Keratinocyte (primary cell): ENCODE results near the gene EMX1. TPM values are rescaled to one million over a fixed set of nuclear protein-coding genes. Genes with fewer than 3 reads are reported as not detected.

Source experiments
- DNase-seq: peaks from one replicate; pipeline ENCODE4 v3.0.0-alpha.2; 2011; ENCODE audit warnings: low read depth, missing footprints, low spot score
- FAIRE-seq: peaks from 2 replicates; lab custom pipeline; 2011; peaks lifted over from hg19 to GRCh38; lab: Jason Lieb, UNC
- H2AFZ ChIP-seq: 2 replicates; pipeline ENCODE4 v1.6.0; 2012; ENCODE audit warnings: low read length, control low read depth, inconsistent platforms; ENCODE audit not compliant: control insufficient read depth
- H3K27ac ChIP-seq: 2 replicates; pipeline ENCODE4 v1.5.1; 2011; ENCODE audit warnings: low read length; ENCODE audit not compliant: control insufficient read depth, insufficient read depth
- H3K27me3 ChIP-seq: 3 replicates; pipeline ENCODE4 v1.6.0; 2011; ENCODE audit warnings: low read length; ENCODE audit not compliant: control insufficient read depth, insufficient read depth; ENCODE audit errors: extremely low read depth
- H3K36me3 ChIP-seq, 2 experiments: 2 replicates in 1 of 2; 3 replicates in 1 of 2; pipeline ENCODE4 v1.5.1; 2011; ENCODE audit warnings: low read length in 2 of 2, mild to moderate bottlenecking in 1 of 2; ENCODE audit not compliant: control insufficient read depth in 2 of 2, insufficient read depth in 2 of 2; ENCODE audit errors: extremely low read depth in 1 of 2
- H3K4me1 ChIP-seq: 3 replicates; pipeline ENCODE4 v1.5.1; 2011; ENCODE audit warnings: low read length; ENCODE audit not compliant: control insufficient read depth, insufficient read depth; ENCODE audit errors: extremely low read depth
- H3K4me2 ChIP-seq: 3 replicates; pipeline ENCODE4 v1.6.0; 2011; ENCODE audit warnings: low read depth, low read length; ENCODE audit not compliant: control insufficient read depth, insufficient read depth; ENCODE audit errors: extremely low read depth
- H3K4me3 ChIP-seq, 3 experiments: fragments of 200-600 bp in 1 of 3; sonication (generic) in 1 of 3; 2 replicates in 2 of 3; 3 replicates in 1 of 3; pipeline ENCODE4 v1.5.1; 2011 to 2016; ENCODE audit warnings: low read length in 3 of 3, mild to moderate bottlenecking in 3 of 3, control low read depth in 2 of 3, inconsistent platforms in 1 of 3, low read depth in 1 of 3, mixed read lengths in 1 of 3, mixed run types in 1 of 3, moderate library complexity in 1 of 3; ENCODE audit not compliant: control insufficient read depth in 2 of 3, insufficient read depth in 2 of 3; ENCODE audit errors: extremely low read depth in 1 of 3
- H3K79me2 ChIP-seq: 2 replicates; pipeline ENCODE4 v1.6.0; 2012; ENCODE audit warnings: low read length; ENCODE audit not compliant: control insufficient read depth, insufficient read depth
- H3K9ac ChIP-seq: 3 replicates; pipeline ENCODE4 v1.6.0; 2011; ENCODE audit warnings: low read length; ENCODE audit not compliant: control insufficient read depth, insufficient read depth; ENCODE audit errors: extremely low read depth
- H3K9me1 ChIP-seq: 3 replicates; pipeline ENCODE4 v1.6.0; 2011; ENCODE audit warnings: low read length; ENCODE audit not compliant: control insufficient read depth, insufficient read depth; ENCODE audit errors: extremely low read depth
- H3K9me3 ChIP-seq: 2 replicates; pipeline ENCODE4 v1.5.1; 2012; ENCODE audit warnings: low read depth, low read length; ENCODE audit not compliant: control insufficient read depth
- H4K20me1 ChIP-seq: 3 replicates; pipeline ENCODE4 v1.6.0; 2011; ENCODE audit warnings: low read length; ENCODE audit not compliant: control insufficient read depth, insufficient read depth; ENCODE audit errors: extremely low read depth
- CTCF ChIP-seq, 3 experiments: IDR thresholded peaks in 1 of 3; conservative IDR thresholded peaks in 1 of 3; optimal IDR thresholded peaks in 1 of 3; 2 replicates in 2 of 3; 3 replicates in 1 of 3; pipeline versions ENCODE3 to v1.5.1; 2011; ENCODE audit warnings: low read length in 3 of 3, mild to moderate bottlenecking in 3 of 3, moderate library complexity in 2 of 3, control low read depth in 1 of 3, inconsistent platforms in 1 of 3; ENCODE audit not compliant: insufficient read depth in 2 of 3; ENCODE audit errors: extremely low read depth in 1 of 3
- EZH2 ChIP-seq: IDR thresholded peaks from one replicate; pipeline ENCODE4 v1.6.1; 2012; ENCODE audit warnings: inconsistent platforms, mild to moderate bottlenecking, low read length, moderate library complexity
- dilution Hi-C: fragments of 300-500 bp; cut with MboI; formaldehyde crosslinking; loops from one replicate; pipeline ENCODE4 v1.7.0; 2020; ENCODE audit warnings: low sequenced_read_pairs; ENCODE audit not compliant: extremely low pct_ligation_motif_present
- polyA plus RNA-seq, 5 experiments: library from polyadenylated mRNA; depleted of rRNA in 3 of 5; stranded (reverse) in 3 of 5; stranded (forward) in 1 of 5; unstranded in 1 of 5; fragments of >200 nt; gene quantifications; 1 replicate in 1 of 5; 2 replicates in 3 of 5; 3 replicates in 1 of 5; pipeline versions ENCODE4 v1.2.1 to v1.2.3, GENCODE V29; 2011 to 2012; ENCODE audit warnings: missing spikeins in 2 of 5, low read depth in 1 of 5, low replicate concordance in 1 of 5

Gene EMX1
- polyA plus RNA-seq, 1 donor (not counting 4 experiments of a cell fraction or from before 2014, with no cell fraction given) = not detected

GRCh38 chr2:72963423-72964145 is 46.3 kb downstream of the EMX1 start:
- DNase-seq = no peak
- no peaks in the 10 kb centered on the region for H3K36me3 ChIP-seq
- no peaks in the 10 kb centered on the region for H4K20me1 ChIP-seq
- H3K9me3 ChIP-seq = no peaks in the 10 kb centered on the region
- dilution Hi-C loops = no loop called here
- no peak for FAIRE-seq
- H3K9me1 ChIP-seq = no peaks in the 10 kb centered on the region
- no peaks in the 10 kb centered on the region for H3K79me2 ChIP-seq
- no peak overlapping the region for H2AFZ ChIP-seq
- H3K4me3 ChIP-seq = no peak overlapping the region
- no peaks in the 10 kb centered on the region for H3K4me1 ChIP-seq
- no peak overlapping the region for H3K27ac ChIP-seq
- H3K9ac ChIP-seq = no peak overlapping the region
- no peak for TF ChIP-seq EZH2
- TF ChIP-seq CTCF (optimal IDR thresholded peaks at IDR 0.05 in 1 of 3, IDR thresholded peaks at IDR 0.05 in 1 of 3, conservative IDR thresholded peaks at IDR 0.05 in 1 of 3; ENCODE audit: extremely low read depth in 1 of 3, insufficient read depth in 2 of 3, low read length in 3 of 3) = no peak
- H3K27me3 ChIP-seq = no peaks in the 10 kb centered on the region
- no peak overlapping the region for H3K4me2 ChIP-seq

GRCh38 chr2:72964146-72964525 is 46.8 kb downstream of the EMX1 start:
- no peak overlapping the region for H3K27ac ChIP-seq
- no peaks in the 10 kb centered on the region for H4K20me1 ChIP-seq
- no peak overlapping the region for H3K4me2 ChIP-seq
- no peak for DNase-seq
- no peaks in the 10 kb centered on the region for H3K79me2 ChIP-seq
- no peak for FAIRE-seq
- no peaks in the 10 kb centered on the region for H3K9me1 ChIP-seq
- no peaks in the 10 kb centered on the region for H3K4me1 ChIP-seq
- H3K27me3 ChIP-seq = no peaks in the 10 kb centered on the region
- H3K9ac ChIP-seq = no peak overlapping the region
- no peaks in the 10 kb centered on the region for H3K36me3 ChIP-seq
- dilution Hi-C loops = no loop called here
- H2AFZ ChIP-seq = no peak overlapping the region
- no peaks in the 10 kb centered on the region for H3K9me3 ChIP-seq
- no peak overlapping the region for H3K4me3 ChIP-seq
- TF ChIP-seq CTCF (optimal IDR thresholded peaks at IDR 0.05 in 1 of 3, IDR thresholded peaks at IDR 0.05 in 1 of 3, conservative IDR thresholded peaks at IDR 0.05 in 1 of 3; ENCODE audit: extremely low read depth in 1 of 3, insufficient read depth in 2 of 3, low read length in 3 of 3) (no peak), EZH2 (no peak)
